HuH-7.5 (cell line): Measurements from ENCODE around the gene PDPK1.
"Not testable (repeated sequence)": the region's sequence is repeated elsewhere in the genome, so short reads cannot be mapped to it uniquely, and the experiment has no call there.

Source experiments
- DNase-seq: peaks from one replicate; pipeline ENCODE4 v3.0.0; 2011; ENCODE audit warnings: low spot score

The PDPK1 gene

DNA sequence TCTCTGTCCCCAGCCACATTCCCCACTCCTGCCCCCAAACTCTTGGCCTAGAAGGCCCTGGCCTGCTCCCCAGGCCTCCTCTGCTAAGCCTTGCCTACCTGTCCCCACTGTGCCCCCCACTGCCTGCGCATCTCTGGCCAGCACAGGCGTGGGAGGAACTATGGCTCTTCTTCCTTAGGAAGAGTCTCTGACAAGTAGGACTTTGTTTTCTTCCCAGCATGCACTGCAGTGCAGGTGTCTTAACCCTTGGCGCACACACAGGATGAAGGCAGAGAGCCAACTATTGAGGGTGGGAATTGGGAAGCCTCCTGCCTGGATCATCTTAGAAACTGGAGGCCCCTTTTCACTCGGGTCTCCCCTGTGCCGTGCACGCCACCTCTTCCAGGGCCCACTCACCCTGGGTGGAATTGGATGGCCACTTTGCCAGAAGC lies 14.0 kb upstream of the PDPK1 start:
- DNase-seq = no peak

DNA sequence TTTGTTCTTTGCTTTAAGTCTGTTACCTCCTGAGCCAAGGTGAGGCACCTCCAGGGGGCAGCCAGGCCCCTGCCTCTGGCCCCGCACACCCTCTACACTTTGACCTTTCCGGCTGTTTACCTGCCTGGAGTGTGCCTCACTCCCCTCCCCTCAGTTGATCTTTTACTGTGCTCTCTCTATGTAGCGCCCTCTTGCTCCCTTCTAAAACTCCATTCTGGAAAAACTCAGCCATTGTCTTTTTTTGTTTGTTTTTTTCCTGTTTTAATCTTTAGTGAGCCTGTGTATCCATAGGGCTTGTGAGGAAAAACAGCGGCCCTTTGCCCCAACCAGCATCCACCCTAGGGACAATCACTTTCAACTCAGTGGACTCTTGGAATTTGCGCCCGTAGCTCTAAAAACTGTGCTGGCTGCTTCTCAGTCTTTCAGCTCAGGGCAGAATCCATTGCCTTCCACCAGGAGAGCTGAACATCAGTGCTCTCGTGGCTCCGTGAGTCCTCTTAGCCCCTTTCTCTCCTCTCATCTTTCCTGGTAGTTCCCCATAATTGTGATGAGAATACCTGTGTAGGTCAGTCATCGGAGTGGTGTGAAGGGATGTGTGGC lies 13.4 kb upstream of the PDPK1 start:
- DNase-seq = peak; percentile 76

- no peak for DNase-seq
Observed at GRCh38 chr16:2526135-2526534, 11.7 kb upstream of the PDPK1 start.

DNA sequence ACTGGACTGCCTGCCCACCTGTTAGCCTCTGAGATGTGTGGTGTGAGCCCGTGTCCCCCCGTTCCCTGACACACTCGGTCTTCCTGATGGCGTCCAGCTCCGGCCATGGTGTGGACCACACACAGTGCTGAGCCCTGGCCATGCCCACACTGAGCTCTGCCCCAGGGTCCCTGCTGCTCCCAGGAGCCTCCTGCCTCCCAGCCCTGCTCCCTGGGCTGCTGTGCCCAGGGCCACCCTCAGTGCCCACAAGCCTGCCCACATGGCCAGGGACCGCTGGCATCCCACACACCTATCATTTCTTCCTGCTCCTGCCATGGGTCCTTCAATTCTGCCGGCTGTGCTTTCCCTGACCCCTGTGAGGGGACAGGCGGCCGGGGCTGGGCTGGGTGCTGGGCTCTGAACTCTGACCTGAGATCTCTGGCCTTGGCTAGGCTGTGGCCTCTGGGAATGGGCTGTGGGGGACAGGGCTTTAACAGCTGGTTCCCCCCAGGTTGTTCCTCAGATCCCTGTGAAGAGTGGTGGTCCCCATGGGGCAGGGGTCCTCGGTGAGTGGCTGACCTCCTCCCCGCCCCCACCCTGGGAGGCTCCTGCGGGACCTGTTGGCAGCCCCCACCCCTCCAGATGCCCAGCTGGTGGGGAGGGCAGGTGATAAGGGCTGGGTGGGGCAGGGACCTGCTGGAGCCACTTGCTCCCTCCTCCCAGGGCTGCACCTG lies 10.6 kb upstream of the PDPK1 start:
- DNase-seq = no peak

- DNase-seq = no peak
Observed at GRCh38 chr16:2527784-2528100, 10.1 kb upstream of the PDPK1 start.

- no peak for DNase-seq
Observed at GRCh38 chr16:2528161-2529060, 9.4 kb upstream of the PDPK1 start.

DNA sequence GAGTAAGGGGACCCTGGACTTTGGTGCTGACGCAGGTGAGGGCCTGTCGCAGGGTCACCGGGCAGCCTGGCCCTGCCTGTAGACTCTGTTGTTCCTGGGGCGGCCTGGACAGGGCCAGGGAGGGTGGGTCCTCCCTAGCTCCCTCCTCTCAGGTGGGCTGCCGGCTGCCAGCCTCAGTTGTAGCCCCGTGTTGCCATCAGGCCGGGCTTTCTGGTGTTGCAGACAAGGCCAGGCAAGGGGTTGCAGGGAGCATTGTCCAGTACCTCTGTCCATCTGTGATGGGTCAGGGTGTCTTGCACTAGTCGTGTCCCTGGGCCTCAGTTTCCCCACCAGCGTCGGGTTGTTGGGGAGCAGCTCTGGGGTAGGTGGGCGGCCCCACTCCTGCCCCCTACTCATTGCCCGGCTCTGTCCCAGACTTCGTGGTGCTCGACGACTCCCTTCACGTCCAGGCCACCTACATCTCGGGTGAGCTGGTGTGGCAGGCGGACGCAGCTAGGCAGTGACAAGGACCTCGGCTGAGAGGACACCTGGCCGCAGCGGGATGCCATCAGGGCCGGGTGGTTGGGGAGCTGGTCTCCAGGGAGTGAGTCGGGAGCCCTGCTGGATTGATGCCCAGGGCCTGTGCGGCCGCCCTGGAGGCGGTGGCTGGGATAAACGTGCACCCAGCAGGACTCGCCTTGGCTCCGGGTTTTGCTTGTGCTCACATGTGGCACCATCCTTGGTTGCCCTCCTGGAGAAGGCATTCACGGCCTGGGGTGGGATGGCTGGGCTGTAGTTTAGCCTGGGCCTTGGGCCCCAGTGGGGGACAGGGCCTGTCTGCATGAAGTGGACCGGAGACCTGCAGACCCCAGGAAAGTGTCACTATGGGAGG lies 8.5 kb upstream of the PDPK1 start:
- no peak for DNase-seq

DNA sequence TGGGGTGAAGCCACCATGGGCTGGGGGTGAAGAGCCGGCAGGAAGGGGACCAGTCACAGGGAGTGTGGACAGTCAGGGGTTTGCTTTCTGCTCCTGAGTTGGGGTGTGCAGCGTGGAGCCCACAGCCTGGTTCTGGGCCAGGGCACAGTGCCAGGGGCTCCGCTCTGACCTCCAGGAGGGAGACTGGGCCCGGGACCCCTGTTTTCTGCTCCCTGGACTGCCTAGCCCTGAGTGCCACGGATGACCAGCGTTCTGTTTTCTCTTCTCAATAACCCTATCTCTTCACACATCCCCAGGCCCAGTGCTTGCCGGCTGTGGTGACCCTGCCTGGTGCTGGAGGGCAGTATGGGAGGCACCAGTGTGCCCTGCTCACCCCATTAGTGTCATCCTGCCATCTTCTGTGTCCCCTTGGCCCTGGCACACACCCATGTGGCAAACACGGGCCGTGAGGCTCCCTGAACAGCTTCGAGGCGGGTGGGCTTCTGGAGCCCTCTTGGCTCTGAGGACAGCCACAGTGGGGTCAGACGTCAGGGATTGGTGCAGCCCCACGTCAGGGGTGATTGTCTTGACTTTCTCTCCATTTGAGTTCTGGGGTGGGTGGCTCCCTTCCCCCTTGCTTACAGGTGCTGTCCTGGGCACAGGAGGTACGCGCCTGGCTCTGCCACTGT lies 7.7 kb upstream of the PDPK1 start:
- no peak for DNase-seq

DNA sequence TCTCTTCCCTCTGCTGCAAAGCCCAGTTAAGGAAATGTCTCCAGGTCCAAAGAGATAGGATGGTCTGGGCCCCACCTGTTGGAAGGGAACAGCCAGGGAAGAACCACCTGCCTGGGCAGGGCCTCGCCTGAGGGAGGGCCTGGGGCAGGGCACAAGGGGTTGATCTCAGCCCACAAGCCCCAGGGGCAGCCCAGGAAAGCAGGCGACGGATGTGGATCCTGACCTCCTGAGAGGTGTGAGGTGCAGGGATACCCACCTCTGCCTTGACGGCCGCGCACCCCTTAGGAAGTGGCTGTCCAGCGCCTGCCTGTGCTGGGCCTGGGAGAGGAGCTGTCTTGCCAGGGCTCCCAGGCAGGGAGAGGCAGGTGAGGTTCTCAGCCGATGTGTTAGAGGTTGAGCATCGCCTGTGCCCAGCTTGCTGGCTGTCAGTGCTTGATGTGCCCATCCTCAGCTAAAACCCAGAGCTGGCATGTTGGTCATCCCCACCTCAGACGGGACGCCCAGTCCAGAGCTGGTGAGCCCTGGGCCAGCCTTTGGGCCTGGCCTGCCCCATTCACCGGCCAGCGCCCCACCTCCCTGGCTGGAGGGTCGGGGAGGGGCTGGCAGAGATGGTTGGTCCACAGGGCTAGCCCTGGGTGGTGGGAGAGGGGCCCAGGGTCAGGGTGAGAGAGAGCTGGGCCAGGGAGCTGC lies 7.0 kb upstream of the PDPK1 start:
- no peak for DNase-seq

GRCh38 chr16:2531371-2531695 lies 6.5 kb upstream of the PDPK1 start, which contains the start of gene CEMP1:
Gene CEMP1 (minus strand): TSS chr16:2531408. CDS start chr16:2531073, 335 bp downstream.
- no peak for DNase-seq

DNA sequence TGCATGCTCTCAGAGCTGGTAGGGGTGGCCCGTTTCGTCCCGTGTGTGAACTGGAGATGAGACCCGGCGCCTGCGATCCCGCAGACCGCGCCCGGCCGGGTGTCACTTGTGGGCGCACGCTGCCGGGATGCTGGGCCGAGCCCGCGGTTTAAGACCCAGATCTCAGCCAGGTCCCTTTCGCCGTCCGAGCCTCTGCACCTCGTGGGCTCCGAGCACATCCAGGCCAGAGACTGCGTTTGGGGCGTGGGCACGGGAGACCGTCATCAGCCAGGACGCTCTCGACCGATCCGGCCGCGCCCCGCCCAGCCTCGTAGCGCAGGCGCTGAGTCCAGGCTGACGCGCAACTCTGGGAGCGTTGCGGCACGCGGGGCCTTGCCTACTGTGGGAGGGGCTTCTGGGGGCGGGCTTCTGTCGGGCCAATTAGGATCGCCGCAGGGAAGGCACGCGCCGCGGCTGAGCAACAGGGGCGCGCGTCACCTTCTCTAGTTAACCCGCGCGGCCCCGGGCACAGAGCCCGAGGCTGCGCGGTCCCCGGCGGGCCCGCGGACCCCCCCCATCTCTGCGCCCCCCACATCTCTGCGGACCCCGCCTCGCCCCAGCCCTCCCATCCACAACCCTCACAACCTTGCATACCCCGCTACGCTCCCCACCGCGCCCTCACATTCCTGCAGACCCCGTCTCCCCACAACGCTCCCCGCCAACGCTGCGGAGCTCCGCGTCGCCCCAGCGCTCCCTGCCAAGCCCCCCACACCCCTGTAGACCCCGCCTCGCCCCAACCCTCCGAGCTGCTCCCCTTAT lies 5.9 kb upstream of the PDPK1 start:
- peak; percentile 95 for DNase-seq

GRCh38 chr16:2532494-2533141 lies 5.2 kb upstream of the PDPK1 start:
- DNase-seq = peak; percentile 70

DNA sequence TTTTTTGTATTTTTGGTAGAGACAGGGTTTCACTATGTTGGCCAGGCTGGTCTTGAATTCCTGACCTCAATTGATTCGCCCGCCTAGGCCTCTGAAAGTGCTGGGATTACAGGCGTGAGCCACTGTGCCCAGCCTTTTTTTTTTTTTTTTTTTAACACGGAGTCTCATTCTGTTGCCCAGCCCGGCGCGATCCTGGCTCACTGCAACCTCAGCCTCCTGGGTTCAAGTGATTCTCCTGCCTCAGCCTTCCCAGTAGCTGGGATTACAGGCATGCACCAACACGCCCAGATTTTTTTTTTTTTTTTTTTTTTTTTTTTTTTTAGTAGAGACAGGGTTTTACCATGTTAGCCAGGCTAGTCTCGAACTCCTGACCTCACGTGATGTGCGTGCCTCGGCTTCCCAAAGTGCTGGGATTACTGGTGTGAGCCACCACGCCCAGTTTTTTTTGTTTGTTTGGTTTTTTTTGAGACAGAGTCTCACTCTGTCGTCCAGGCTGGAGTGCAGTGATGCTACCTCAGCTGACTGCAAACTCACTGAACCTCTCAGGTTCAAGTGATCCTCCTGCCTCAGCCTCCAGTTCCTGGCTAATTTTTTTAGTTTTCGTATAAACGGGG lies 4.6 kb upstream of the PDPK1 start:
- DNase-seq = not testable (repeated sequence)

DNA sequence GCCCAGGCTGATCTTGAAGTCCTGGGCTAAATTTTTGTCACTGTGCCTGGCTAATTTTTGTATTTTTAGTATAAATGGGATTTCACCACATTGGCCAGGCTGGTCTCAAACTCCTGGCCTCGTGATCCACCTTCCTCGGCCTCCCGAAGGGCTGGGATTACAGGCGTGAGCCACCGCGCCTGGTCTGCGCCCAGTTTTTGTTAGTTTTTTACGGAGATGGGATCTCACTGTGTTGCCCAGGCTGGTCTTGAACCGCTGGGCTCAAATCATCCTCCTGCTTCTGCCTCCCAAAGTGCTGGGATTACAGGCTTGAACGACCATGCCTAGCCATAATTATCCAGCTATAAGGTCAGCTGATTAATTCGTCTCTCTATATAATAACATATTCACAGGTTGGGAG lies 3.9 kb upstream of the PDPK1 start:
- DNase-seq = no peak

GRCh38 chr16:2534335-2534734 lies 3.5 kb upstream of the PDPK1 start:
- not testable (repeated sequence) for DNase-seq

GRCh38 chr16:2535625-2536013 lies 2.2 kb upstream of the PDPK1 start:
- DNase-seq = no peak

DNA sequence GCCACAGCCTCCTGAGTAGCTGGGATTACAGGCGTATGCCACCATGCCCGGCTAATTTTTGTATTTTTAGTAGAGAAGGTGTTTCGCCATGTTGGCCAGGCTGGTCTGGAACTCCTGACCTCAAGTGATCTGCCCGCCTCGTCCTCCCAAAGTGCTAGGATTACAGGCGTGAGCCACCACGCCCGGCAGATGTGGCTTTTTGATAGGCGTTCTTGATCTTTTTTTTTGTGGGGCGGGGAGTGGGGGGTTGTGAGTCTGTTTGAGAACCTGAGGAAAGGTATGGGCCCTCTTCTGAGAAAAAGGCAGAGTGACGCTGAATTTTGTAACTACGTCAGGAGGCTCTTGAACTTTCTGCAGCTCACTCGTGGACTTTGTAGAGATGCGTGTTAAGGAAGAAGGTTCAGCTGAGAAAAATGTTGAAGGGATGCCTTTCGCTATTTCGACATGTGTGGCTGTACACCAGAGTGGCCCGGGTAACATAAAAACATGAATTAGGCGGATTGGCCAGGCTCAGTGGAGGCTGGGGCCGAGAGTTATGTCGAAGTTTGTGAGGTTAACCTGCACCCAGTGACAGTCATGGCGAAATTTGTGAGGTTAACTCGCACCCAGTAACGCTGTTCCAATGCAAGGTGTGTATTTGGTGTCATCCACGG lies 1.5 kb downstream of the PDPK1 start:
- DNase-seq = not testable (repeated sequence)

DNA sequence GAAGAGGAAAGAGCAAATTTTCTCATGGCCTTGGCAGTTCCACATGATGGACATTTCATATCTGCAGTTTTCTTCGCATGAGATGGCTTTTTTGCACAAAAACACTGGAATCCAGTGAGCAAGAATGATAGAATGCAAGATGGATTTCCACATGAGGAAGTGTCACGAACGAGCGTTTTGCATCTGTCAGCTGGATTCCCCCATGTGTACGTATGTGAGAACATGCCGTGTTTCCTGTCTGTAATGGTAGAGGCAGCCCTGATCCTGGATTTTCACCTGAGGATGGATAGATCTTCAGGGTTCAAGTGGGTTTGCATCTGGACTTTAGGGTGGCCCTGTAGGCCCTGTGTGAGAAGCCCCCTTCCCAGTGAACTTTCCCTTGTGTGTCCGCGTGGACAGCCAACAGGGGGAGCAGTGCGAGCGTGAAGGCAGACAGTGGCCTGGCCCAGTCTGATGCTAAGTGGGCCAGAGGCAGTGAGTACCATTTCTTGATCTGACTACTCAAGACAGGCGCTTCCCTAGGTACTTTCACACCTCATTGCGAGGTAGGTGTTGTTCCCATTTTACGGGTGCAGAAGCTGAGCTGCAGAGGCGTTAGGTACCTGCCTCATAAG lies 2.1 kb downstream of the PDPK1 start:
- DNase-seq = not testable (repeated sequence)
